SU-DHL-6 (cell line): ENCODE measurements around the gene RGS6.

Experiments
- H2AFZ ChIP-seq: fragments of 200-600 bp; sonication (generic); 2 replicates; pipeline ENCODE4 v1.6.1; 2014; ENCODE audit warnings: low read depth, mild to moderate bottlenecking, moderate library complexity, mixed read lengths, antibody characterized with exemption, low read length; ENCODE audit not compliant: severe bottlenecking
- H3F3A ChIP-seq: fragments of 200-600 bp; shearing (Covaris generic); 2 replicates; pipeline ENCODE4 v1.6.0; 2016; ENCODE audit warnings: antibody characterized with exemption, mild to moderate bottlenecking; ENCODE audit not compliant: insufficient read depth
- H3K27ac ChIP-seq: fragments of 200-600 bp; sonication (generic); 2 replicates; pipeline ENCODE4 v1.5.1; 2016; ENCODE audit warnings: low read depth, mild to moderate bottlenecking, low read length, moderate library complexity, mixed read lengths
- H3K27me3 ChIP-seq: fragments of 200-600 bp; sonication (generic), shearing (Covaris generic); 2 replicates; pipeline ENCODE4 v1.6.0; 2014; ENCODE audit warnings: mild to moderate bottlenecking, low read length
- H3K36me3 ChIP-seq: fragments of 200-600 bp; sonication (generic); 2 replicates; pipeline ENCODE4 v1.6.1; 2014; ENCODE audit warnings: mild to moderate bottlenecking, low read length, mixed read lengths
- H3K4me2 ChIP-seq: fragments of 300-600, 200-600 bp; shearing (Covaris generic), sonication (generic); 2 replicates; pipeline ENCODE4 v1.6.0; 2014; ENCODE audit warnings: low read length, low read depth, mild to moderate bottlenecking; ENCODE audit not compliant: poor library complexity, severe bottlenecking
- H3K4me3 ChIP-seq: fragments of 200-600 bp; sonication (generic); 2 replicates; pipeline ENCODE4 v1.5.1; 2014; ENCODE audit warnings: antibody characterized with exemption, low read length, mild to moderate bottlenecking, mixed read lengths; ENCODE audit not compliant: insufficient read depth, poor library complexity, severe bottlenecking
- H3K79me2 ChIP-seq: fragments of 200-600 bp; sonication (generic); 2 replicates; pipeline ENCODE4 v1.6.1; 2014; ENCODE audit warnings: mild to moderate bottlenecking, low read length, moderate library complexity; ENCODE audit not compliant: insufficient read depth
- H3K9ac ChIP-seq: fragments of 200-600 bp; sonication (generic); 2 replicates; pipeline ENCODE4 v1.7.0; 2014; ENCODE audit warnings: mild to moderate bottlenecking, low read length
- H3K9me2 ChIP-seq: fragments of 200-600 bp; sonication (generic); replicated peaks from 2 replicates; pipeline ENCODE4 v1.6.1; 2014; ENCODE audit warnings: low read length; ENCODE audit not compliant: insufficient read depth
- H3K9me3 ChIP-seq: fragments of 200-600 bp; sonication (generic); 2 replicates; pipeline ENCODE4 v1.6.1; 2014; ENCODE audit warnings: low read length, mixed read lengths; ENCODE audit not compliant: insufficient read depth
- H4K20me1 ChIP-seq: fragments of 200-600 bp; sonication (generic); 2 replicates; pipeline ENCODE4 v1.6.1; 2014; ENCODE audit warnings: low read depth, mild to moderate bottlenecking, antibody characterized with exemption, low read length, moderate library complexity, mixed read lengths
- CTCF ChIP-seq: fragments of 200-600 bp; sonication (generic); IDR thresholded peaks from one replicate; pipeline ENCODE4 v1.5.1; 2017; ENCODE audit warnings: antibody characterized with exemption, mild to moderate bottlenecking, low read length, moderate library complexity; ENCODE audit not compliant: insufficient read depth, poor library complexity, severe bottlenecking
- EZH2phosphoT487 ChIP-seq: fragments of 200-600 bp; sonication (generic), shearing (Covaris generic); conservative IDR thresholded peaks from 2 replicates; pipeline ENCODE4 v1.6.1; 2018; ENCODE audit warnings: mild to moderate bottlenecking, antibody characterized with exemption, low read length, moderate library complexity, mixed read lengths

RGS6 gene

GRCh38 chr14:72318648-72319047, 386.4 kb downstream of the RGS6 start:
- Histone ChIP-seq H3K9me3 (no peaks in the 10 kb centered on the region), H4K20me1 (no peaks in the 10 kb centered on the region), H3K36me3 (no peaks in the 10 kb centered on the region), H3K27me3 (peaks cover 3% of the 10 kb centered on the region; the same call in 1 of the 2 replicates), H3K9ac (no peak overlapping the region), H3K9me2 (no peaks in the 10 kb centered on the region), H2AFZ (no peak overlapping the region), H3F3A (no peaks in the 10 kb centered on the region), H3K27ac (no peak overlapping the region), H3K4me3 (no peak overlapping the region), H3K79me2 (no peaks in the 10 kb centered on the region), H3K4me2 (no peak overlapping the region)
- TF ChIP-seq EZH2phosphoT487 = no peak
- TF ChIP-seq CTCF = no peak

- Histone ChIP-seq H3K9me2 (no peaks in the 10 kb centered on the region), H3K4me2 (no peak overlapping the region), H4K20me1 (no peaks in the 10 kb centered on the region), H3K4me3 (no peak overlapping the region), H3K36me3 (no peaks in the 10 kb centered on the region), H3K9ac (no peak overlapping the region), H2AFZ (no peak overlapping the region), H3F3A (no peaks in the 10 kb centered on the region), H3K79me2 (no peaks in the 10 kb centered on the region), H3K9me3 (no peaks in the 10 kb centered on the region), H3K27me3 (no peaks in the 10 kb centered on the region), H3K27ac (no peak overlapping the region)
- TF ChIP-seq EZH2phosphoT487 = no peak
- TF ChIP-seq CTCF = no peak
Measured at GRCh38 chr14:72332046-72332445, 399.8 kb downstream of the RGS6 start.

- no peaks in the 10 kb centered on the region for H3F3A ChIP-seq
- H3K27me3 ChIP-seq = no peaks in the 10 kb centered on the region
- H3K27ac ChIP-seq = no peak overlapping the region
- no peak overlapping the region for H2AFZ ChIP-seq
- no peak overlapping the region for H3K4me2 ChIP-seq
- H3K4me3 ChIP-seq = no peak overlapping the region
- H3K9ac ChIP-seq = no peak overlapping the region
- H3K9me3 ChIP-seq = no peaks in the 10 kb centered on the region
- H4K20me1 ChIP-seq = no peaks in the 10 kb centered on the region
- H3K79me2 ChIP-seq = no peaks in the 10 kb centered on the region
- H3K9me2 ChIP-seq = no peaks in the 10 kb centered on the region
- TF ChIP-seq CTCF (no peak), EZH2phosphoT487 (no peak)
- no peaks in the 10 kb centered on the region for H3K36me3 ChIP-seq
Measured at GRCh38 chr14:72332871-72333270, 400.6 kb downstream of the RGS6 start.
